ENCODE results near the gene EHMT2. TPM values are rescaled to one million over a fixed set of nuclear protein-coding genes. Genes with fewer than 3 reads are reported as not detected.

The EHMT2 gene
- total RNA-seq, 2 donors from 2014 or later, result 34.4 to 69.1 TPM

- Mint-ChIP-seq H3K4me1 (ENCODE audit: low read depth in 2 of 2) (peaks cover 34 to 35% of the 10 kb centered on the region in 2 donors), H3K4me3 (peak overlapping the region; percentile 83), H3K27me3 (no peaks in the 10 kb centered on the region), H3K36me3 (no peaks in the 10 kb centered on the region), H3K9me3 (no peaks in the 10 kb centered on the region), H3K27ac (peak overlapping the region; percentile 74 to 78)
- ATAC-seq, result no peak
- no peak for DNase-seq (ENCODE audit: low spot score)
Observed at GRCh38 chr6:31896493-31896855, 1.0 kb downstream of the EHMT2 start.

- ATAC-seq, result no peak
- no peak overlapping the region for H3K4me3 Mint-ChIP-seq
- H3K27ac Mint-ChIP-seq, result peak overlapping the region in 1 of 2 donors; percentile 30
- no peaks in the 10 kb centered on the region for H3K9me3 Mint-ChIP-seq
- H3K36me3 Mint-ChIP-seq, result peaks cover 4% of the 10 kb centered on the region
- no peak for DNase-seq (ENCODE audit: low spot score)
- H3K4me1 Mint-ChIP-seq (ENCODE audit: low read depth in 2 of 2), result peaks cover 16% of the 10 kb centered on the region in 2 donors
- no peaks in the 10 kb centered on the region for H3K27me3 Mint-ChIP-seq
Observed at GRCh38 chr6:31892821-31893220, 4.7 kb downstream of the EHMT2 start.

- no peak for ATAC-seq
- Mint-ChIP-seq H3K36me3 (peaks cover 10% of the 10 kb centered on the region), H3K27ac (no peak overlapping the region), H3K9me3 (no peaks in the 10 kb centered on the region), H3K4me1 (ENCODE audit: low read depth in 2 of 2) (peaks cover 4 to 6% of the 10 kb centered on the region in 2 donors), H3K27me3 (no peaks in the 10 kb centered on the region), H3K4me3 (no peak overlapping the region)
- no peak for DNase-seq (ENCODE audit: low spot score)
Observed at GRCh38 chr6:31889331-31889972, 8.0 kb downstream of the EHMT2 start.

- Mint-ChIP-seq H3K36me3 (peaks cover 10% of the 10 kb centered on the region), H3K27me3 (no peaks in the 10 kb centered on the region), H3K4me3 (no peak overlapping the region), H3K4me1 (ENCODE audit: low read depth in 2 of 2) (peaks cover 4 to 6% of the 10 kb centered on the region in 2 donors), H3K9me3 (no peaks in the 10 kb centered on the region), H3K27ac (no peak overlapping the region)
- ATAC-seq (peak in 1 of 2 donors; percentile 25), DNase-seq (ENCODE audit: low spot score) (no peak)
Observed at GRCh38 chr6:31888276-31889258, 8.9 kb downstream of the EHMT2 start.

GRCh38 chr6:31887173-31888007, 10.1 kb downstream of the EHMT2 start:
- peaks cover 4 to 5% of the 10 kb centered on the region in 2 donors for H3K4me1 Mint-ChIP-seq (ENCODE audit: low read depth in 2 of 2)
- no peaks in the 10 kb centered on the region for H3K9me3 Mint-ChIP-seq
- H3K27me3 Mint-ChIP-seq, result no peaks in the 10 kb centered on the region
- H3K4me3 Mint-ChIP-seq, result no peak overlapping the region
- H3K27ac Mint-ChIP-seq, result no peak overlapping the region
- H3K36me3 Mint-ChIP-seq, result peaks cover 10% of the 10 kb centered on the region
- ATAC-seq (peak in 1 of 2 donors; percentile 34), DNase-seq (ENCODE audit: low spot score) (no peak)

GRCh38 chr6:31886541-31886991, 10.9 kb downstream of the EHMT2 start:
- Mint-ChIP-seq H3K4me1 (ENCODE audit: low read depth in 2 of 2) (peaks cover 0 to 4% of the 10 kb centered on the region in 2 donors), H3K36me3 (peaks cover 10% of the 10 kb centered on the region), H3K27me3 (no peaks in the 10 kb centered on the region), H3K27ac (no peak overlapping the region), H3K4me3 (no peak overlapping the region), H3K9me3 (no peaks in the 10 kb centered on the region)
- ATAC-seq, result no peak
- no peak for DNase-seq (ENCODE audit: low spot score)

- Mint-ChIP-seq H3K27ac (no peak overlapping the region), H3K9me3 (no peaks in the 10 kb centered on the region), H3K27me3 (no peaks in the 10 kb centered on the region), H3K36me3 (peaks cover 16% of the 10 kb centered on the region), H3K4me3 (no peak overlapping the region), H3K4me1 (ENCODE audit: low read depth in 2 of 2) (peaks cover 0 to 4% of the 10 kb centered on the region in 2 donors)
- no peak for DNase-seq (ENCODE audit: low spot score)
- no peak for ATAC-seq
Observed at GRCh38 chr6:31884528-31885035, 12.9 kb downstream of the EHMT2 start.

- Mint-ChIP-seq H3K4me1 (ENCODE audit: low read depth in 2 of 2) (no peaks in the 10 kb centered on the region), H3K36me3 (peaks cover 14% of the 10 kb centered on the region), H3K9me3 (no peaks in the 10 kb centered on the region), H3K4me3 (no peak overlapping the region), H3K27ac (no peak overlapping the region), H3K27me3 (no peaks in the 10 kb centered on the region)
- no peak for DNase-seq (ENCODE audit: low spot score)
- ATAC-seq, result no peak
Observed at GRCh38 chr6:31883676-31884075, 13.8 kb downstream of the EHMT2 start.

GRCh38 chr6:31882344-31882743, 15.2 kb downstream of the EHMT2 start:
- Mint-ChIP-seq H3K4me3 (no peak overlapping the region), H3K9me3 (no peaks in the 10 kb centered on the region), H3K4me1 (ENCODE audit: low read depth in 2 of 2) (no peaks in the 10 kb centered on the region), H3K27ac (no peak overlapping the region), H3K36me3 (peaks cover 14% of the 10 kb centered on the region), H3K27me3 (no peaks in the 10 kb centered on the region)
- no peak for DNase-seq (ENCODE audit: low spot score)
- no peak for ATAC-seq

GRCh38 chr6:31881136-31881859, 16.2 kb downstream of the EHMT2 start:
- Mint-ChIP-seq H3K4me3 (no peak overlapping the region), H3K36me3 (peaks cover 12% of the 10 kb centered on the region), H3K4me1 (ENCODE audit: low read depth in 2 of 2) (no peaks in the 10 kb centered on the region), H3K27me3 (no peaks in the 10 kb centered on the region), H3K27ac (no peak overlapping the region), H3K9me3 (no peaks in the 10 kb centered on the region)
- ATAC-seq (no peak), DNase-seq (ENCODE audit: low spot score) (no peak)

GRCh38 chr6:31880616-31881015, 16.9 kb downstream of the EHMT2 start:
- Mint-ChIP-seq H3K9me3 (no peaks in the 10 kb centered on the region), H3K4me1 (ENCODE audit: low read depth in 2 of 2) (no peaks in the 10 kb centered on the region), H3K27me3 (no peaks in the 10 kb centered on the region), H3K27ac (no peak overlapping the region), H3K36me3 (peaks cover 7% of the 10 kb centered on the region), H3K4me3 (no peak overlapping the region)
- ATAC-seq (no peak), DNase-seq (ENCODE audit: low spot score) (no peak)

GRCh38 chr6:31879901-31880300, 17.6 kb downstream of the EHMT2 start:
- Mint-ChIP-seq H3K27me3 (no peaks in the 10 kb centered on the region), H3K36me3 (peaks cover 7% of the 10 kb centered on the region), H3K27ac (no peak overlapping the region), H3K4me3 (no peak overlapping the region), H3K9me3 (no peaks in the 10 kb centered on the region), H3K4me1 (ENCODE audit: low read depth in 2 of 2) (no peaks in the 10 kb centered on the region)
- ATAC-seq (no peak), DNase-seq (ENCODE audit: low spot score) (no peak)

- H3K27ac Mint-ChIP-seq, result no peak overlapping the region
- no peak for DNase-seq (ENCODE audit: low spot score)
- no peak overlapping the region for H3K4me3 Mint-ChIP-seq
- H3K9me3 Mint-ChIP-seq, result no peaks in the 10 kb centered on the region
- no peaks in the 10 kb centered on the region for H3K4me1 Mint-ChIP-seq (ENCODE audit: low read depth in 2 of 2)
- ATAC-seq, result no peak
- H3K36me3 Mint-ChIP-seq, result peaks cover 7% of the 10 kb centered on the region
- no peaks in the 10 kb centered on the region for H3K27me3 Mint-ChIP-seq
Observed at GRCh38 chr6:31879143-31879542, 18.4 kb downstream of the EHMT2 start.
